Measurements from ENCODE around the gene ADAMTS16. TPM values are rescaled to one million over a fixed set of nuclear protein-coding genes. Genes with fewer than 3 reads are reported as not detected.
"Not testable (repeated sequence)": the region's sequence is repeated elsewhere in the genome, so short reads cannot be mapped to it uniquely, and the experiment has no call there.

Gene ADAMTS16
- total RNA-seq, 1 donor = not detected

DNA sequence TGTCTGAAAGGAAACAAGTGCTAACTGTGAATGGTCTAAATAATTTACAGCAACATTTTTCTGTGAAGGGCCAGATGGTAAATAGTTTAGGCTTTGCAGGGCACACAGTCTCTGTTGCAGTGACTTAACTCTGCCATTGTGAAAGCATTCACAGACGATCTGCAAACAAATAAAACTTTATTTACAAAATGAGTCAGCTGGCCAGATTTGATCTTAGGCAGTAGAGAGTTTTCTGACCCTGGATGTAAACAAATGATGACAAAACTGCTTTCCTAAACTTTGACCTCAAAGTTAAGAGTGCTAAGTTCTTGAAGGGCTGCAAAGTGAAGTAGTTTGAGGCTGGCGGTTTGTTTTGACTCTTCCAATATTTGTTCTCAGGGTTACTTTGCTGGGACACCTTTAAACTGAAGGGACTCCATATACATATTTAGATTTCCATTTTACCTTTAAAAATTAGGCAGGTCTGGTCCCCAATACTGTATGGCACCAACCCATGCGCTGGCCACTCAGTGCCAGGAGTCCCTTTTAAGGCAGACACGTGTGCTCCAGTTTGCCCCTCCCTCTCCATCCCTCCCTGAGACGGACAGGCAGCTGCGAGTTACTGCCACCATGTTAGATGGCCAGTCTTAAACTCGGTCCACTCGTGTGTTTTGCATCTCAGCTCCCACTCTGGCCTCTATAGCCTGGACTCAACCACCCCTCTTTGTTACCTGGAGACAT is 4.0 kb upstream of the ADAMTS16 start:
- H3K4me1 ChIP-seq (ENCODE audit: insufficient read depth, low read length) = no peaks in the 10 kb centered on the region
- H3K4me3 ChIP-seq (ENCODE audit: low read length) = no peak overlapping the region

DNA sequence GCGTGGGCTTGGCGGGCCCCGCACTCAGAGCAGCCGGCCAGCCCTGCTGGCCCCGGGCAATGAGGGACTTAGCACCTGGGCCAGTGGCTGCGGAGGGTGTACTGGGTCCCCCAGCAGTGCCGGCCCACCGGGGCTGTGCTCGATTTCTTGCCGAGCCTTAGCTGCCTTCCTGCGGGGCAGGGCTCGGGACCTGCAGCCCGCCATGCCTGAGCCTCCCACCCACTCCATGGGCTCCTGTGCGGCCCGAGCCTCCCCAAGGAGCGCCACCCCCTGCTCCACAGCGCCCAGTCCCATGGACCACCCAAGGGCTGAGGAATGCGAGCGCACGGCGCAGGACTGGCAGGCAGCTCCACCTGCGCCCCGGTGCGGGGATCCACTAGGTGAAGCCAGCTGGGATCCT is 2.3 kb upstream of the ADAMTS16 start:
- H3K9me3 ChIP-seq (ENCODE audit: low read depth, low read length); H3K4me1 ChIP-seq (ENCODE audit: insufficient read depth, low read length); H3K4me3 ChIP-seq (ENCODE audit: low read length): not testable (repeated sequence)
- peaks cover 20% of the 10 kb centered on the region for H3K27me3 ChIP-seq (ENCODE audit: insufficient read depth, low read length)

More for the DNA sequence above, 4.0 kb upstream of the ADAMTS16 start:
- Histone ChIP-seq H3K9me3 (ENCODE audit: low read depth, low read length) (no peaks in the 10 kb centered on the region), H3K27me3 (ENCODE audit: insufficient read depth, low read length) (peaks cover 12% of the 10 kb centered on the region)

- Histone ChIP-seq H3K9me3 (ENCODE audit: low read depth, low read length) (no peaks in the 10 kb centered on the region), H3K4me1 (ENCODE audit: insufficient read depth, low read length) (no peaks in the 10 kb centered on the region), H3K27me3 (ENCODE audit: insufficient read depth, low read length) (peaks cover 20% of the 10 kb centered on the region)
These were observed 774 bp upstream of the ADAMTS16 start for GRCh38 chr5:5139336-5139776.

DNA sequence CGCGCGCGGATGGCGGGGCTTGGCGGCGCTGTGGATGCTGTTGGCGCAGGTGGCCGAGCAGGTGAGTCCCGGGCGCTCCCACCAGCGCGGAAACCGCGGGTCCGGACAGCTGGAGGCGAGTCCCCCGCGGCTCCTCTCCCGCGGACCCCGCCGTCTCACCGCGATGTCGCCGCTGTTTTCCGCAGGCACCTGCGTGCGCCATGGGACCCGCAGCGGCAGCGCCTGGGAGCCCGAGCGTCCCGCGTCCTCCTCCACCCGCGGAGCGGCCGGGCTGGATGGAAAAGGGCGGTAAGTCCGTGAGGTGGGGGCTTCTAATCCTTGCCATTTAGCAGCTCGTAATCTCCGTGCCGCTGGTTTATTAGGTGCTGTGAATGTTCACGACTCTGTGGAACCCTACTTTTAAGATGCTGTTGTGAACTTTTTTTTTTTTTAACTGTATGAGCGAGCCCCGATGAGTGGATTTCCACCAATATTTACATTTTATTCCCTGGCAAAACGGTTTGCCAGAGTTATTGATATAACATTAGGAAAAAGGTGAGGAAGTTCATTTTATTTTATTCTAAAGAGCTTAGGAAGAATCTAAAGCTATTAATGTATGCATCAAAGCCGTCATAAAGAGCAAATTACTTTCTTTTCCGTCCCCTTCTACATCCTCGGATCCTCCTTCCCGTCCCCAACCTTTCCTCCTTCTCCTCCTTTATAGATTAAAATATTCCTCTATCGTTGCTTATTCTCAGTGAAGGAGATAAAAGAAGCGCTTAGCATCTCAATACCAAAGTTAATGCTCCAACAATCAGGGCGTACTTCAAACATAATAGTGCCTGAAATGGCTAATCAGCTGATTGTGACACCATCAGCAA is 579 bp downstream of the ADAMTS16 start:
- H3K27me3 ChIP-seq (ENCODE audit: insufficient read depth, low read length) = peaks cover 20% of the 10 kb centered on the region
- H3K9me3 ChIP-seq (ENCODE audit: low read depth, low read length) = no peaks in the 10 kb centered on the region
- H3K4me3 ChIP-seq (ENCODE audit: low read length) = no peak overlapping the region
- no peaks in the 10 kb centered on the region for H3K4me1 ChIP-seq (ENCODE audit: insufficient read depth, low read length)

More at GRCh38 chr5:5139336-5139776, 774 bp upstream of the ADAMTS16 start:
- H3K4me3 ChIP-seq (ENCODE audit: low read length) = no peak overlapping the region

DNA sequence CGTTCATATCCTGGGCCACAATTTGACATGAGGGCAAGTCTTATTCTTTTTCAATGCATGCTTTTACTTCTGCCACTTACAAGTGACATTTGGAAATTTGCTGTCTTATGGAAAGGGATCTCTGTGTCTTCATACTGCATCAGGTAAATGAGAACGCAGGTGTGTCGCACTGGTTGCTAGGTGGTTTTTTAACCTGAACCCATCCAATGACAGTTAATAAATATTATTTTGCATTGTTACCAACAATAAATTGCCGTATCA is 1.1 kb downstream of the ADAMTS16 start:
- Histone ChIP-seq H3K9me3 (ENCODE audit: low read depth, low read length) (no peaks in the 10 kb centered on the region), H3K4me3 (ENCODE audit: low read length) (no peak overlapping the region), H3K27me3 (ENCODE audit: insufficient read depth, low read length) (peaks cover 20% of the 10 kb centered on the region), H3K4me1 (ENCODE audit: insufficient read depth, low read length) (no peaks in the 10 kb centered on the region)

GRCh38 chr5:5141625-5142525 is 1.7 kb downstream of the ADAMTS16 start:
- H3K4me3 ChIP-seq (ENCODE audit: low read length) = no peak overlapping the region
- H3K4me1 ChIP-seq (ENCODE audit: insufficient read depth, low read length) = no peaks in the 10 kb centered on the region
- peaks cover 20% of the 10 kb centered on the region for H3K27me3 ChIP-seq (ENCODE audit: insufficient read depth, low read length)
- no peaks in the 10 kb centered on the region for H3K9me3 ChIP-seq (ENCODE audit: low read depth, low read length)

DNA sequence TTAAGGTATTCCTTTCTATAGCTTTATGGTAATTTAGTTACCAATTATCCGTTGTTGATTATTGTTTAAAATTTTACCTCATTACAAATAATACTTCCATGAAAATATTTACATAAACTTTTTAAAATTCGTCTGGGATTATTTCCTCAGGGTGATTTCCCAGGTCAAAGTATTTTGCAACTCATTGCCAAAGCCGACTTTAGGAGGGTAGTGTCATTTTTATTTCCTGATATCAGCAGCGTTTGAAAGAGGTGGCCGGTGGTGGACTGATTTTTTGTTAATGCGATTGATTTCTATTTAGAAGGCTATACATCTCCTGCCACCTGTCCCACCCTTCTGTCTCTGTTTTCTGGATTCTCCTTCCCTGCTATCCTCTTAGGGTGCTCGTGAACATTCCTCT is 4.3 kb downstream of the ADAMTS16 start:
- Histone ChIP-seq H3K9me3 (ENCODE audit: low read depth, low read length) (no peaks in the 10 kb centered on the region), H3K27me3 (ENCODE audit: insufficient read depth, low read length) (peaks cover 17% of the 10 kb centered on the region)

GRCh38 chr5:5145651-5146529 is 5.8 kb downstream of the ADAMTS16 start:
- Histone ChIP-seq H3K4me3 (ENCODE audit: low read length) (no peak overlapping the region), H3K4me1 (ENCODE audit: insufficient read depth, low read length) (no peaks in the 10 kb centered on the region), H3K9me3 (ENCODE audit: low read depth, low read length) (no peaks in the 10 kb centered on the region), H3K27me3 (ENCODE audit: insufficient read depth, low read length) (peaks cover 10% of the 10 kb centered on the region)

More for the DNA sequence above, 4.3 kb downstream of the ADAMTS16 start:
- no peaks in the 10 kb centered on the region for H3K4me1 ChIP-seq (ENCODE audit: insufficient read depth, low read length)
- H3K4me3 ChIP-seq (ENCODE audit: low read length) = no peak overlapping the region

DNA sequence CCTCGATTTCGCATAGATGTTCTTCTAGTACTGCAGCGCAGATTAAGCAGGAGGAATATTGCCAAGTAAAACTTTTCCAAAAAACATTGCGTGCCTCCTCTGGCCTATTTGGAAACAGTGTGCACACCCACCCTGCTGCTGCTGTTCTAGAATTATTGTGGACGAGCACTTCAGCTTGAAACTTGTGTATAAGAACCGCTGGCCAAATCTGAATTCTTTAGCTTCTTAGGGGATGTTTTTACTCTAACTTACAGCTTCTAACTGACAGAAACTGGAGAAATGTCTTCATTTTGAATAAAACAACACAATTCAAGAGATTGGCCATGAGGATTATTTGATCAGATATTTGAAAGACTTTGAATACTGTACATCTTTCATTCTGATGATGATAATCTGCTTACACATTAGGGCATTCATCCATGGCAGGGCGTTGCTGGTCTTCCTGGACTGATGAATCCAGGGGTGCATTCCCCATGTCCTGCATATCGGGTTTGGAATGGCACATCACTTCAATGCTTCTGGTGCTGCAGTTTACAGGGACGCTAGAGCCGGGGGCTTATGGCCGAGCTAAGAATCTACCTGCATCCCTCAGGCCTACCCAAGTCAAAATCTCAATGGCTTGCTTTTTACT is 6.5 kb downstream of the ADAMTS16 start:
- H3K4me1 ChIP-seq (ENCODE audit: insufficient read depth, low read length) = no peaks in the 10 kb centered on the region
- peaks cover 3% of the 10 kb centered on the region for H3K27me3 ChIP-seq (ENCODE audit: insufficient read depth, low read length)
- no peak overlapping the region for H3K4me3 ChIP-seq (ENCODE audit: low read length)
- no peaks in the 10 kb centered on the region for H3K9me3 ChIP-seq (ENCODE audit: low read depth, low read length)

- Histone ChIP-seq H3K4me1 (ENCODE audit: insufficient read depth, low read length) (no peaks in the 10 kb centered on the region), H3K27me3 (ENCODE audit: insufficient read depth, low read length) (no peaks in the 10 kb centered on the region), H3K4me3 (ENCODE audit: low read length) (no peak overlapping the region), H3K9me3 (ENCODE audit: low read depth, low read length) (no peaks in the 10 kb centered on the region)
These were observed 9.0 kb downstream of the ADAMTS16 start for GRCh38 chr5:5149154-5149553.

GRCh38 chr5:5150667-5151066 is 10.5 kb downstream of the ADAMTS16 start:
- Histone ChIP-seq H3K27me3 (ENCODE audit: insufficient read depth, low read length) (no peaks in the 10 kb centered on the region), H3K4me3 (ENCODE audit: low read length) (no peak overlapping the region), H3K9me3 (ENCODE audit: low read depth, low read length) (no peaks in the 10 kb centered on the region), H3K4me1 (ENCODE audit: insufficient read depth, low read length) (no peaks in the 10 kb centered on the region)

GRCh38 chr5:5154733-5155132 is 14.6 kb downstream of the ADAMTS16 start:
- Histone ChIP-seq H3K27me3 (ENCODE audit: insufficient read depth, low read length) (no peaks in the 10 kb centered on the region), H3K9me3 (ENCODE audit: low read depth, low read length) (no peaks in the 10 kb centered on the region), H3K4me1 (ENCODE audit: insufficient read depth, low read length) (no peaks in the 10 kb centered on the region), H3K4me3 (ENCODE audit: low read length) (no peak overlapping the region)

DNA sequence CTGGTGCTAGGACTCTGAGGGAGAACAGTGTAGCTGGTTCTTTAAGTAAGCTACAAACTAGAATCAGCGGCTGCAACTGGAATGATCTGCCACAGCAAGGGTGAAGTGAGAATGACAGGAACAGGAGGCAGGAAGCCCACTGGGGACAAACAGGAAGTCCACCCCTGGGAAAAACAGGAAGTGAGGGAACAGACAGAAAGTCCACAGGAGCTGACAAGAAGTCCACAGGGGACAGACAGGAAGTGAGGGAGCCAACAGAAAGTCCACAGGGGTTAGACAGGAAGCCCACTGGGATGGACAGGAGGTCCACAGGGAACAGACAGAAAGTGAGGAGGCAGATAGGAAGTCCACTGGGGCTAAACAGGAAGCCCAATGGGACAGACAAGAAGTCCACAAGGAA is 15.5 kb downstream of the ADAMTS16 start:
- H3K27me3 ChIP-seq (ENCODE audit: insufficient read depth, low read length) = no peaks in the 10 kb centered on the region
- no peak overlapping the region for H3K4me3 ChIP-seq (ENCODE audit: low read length)
- H3K4me1 ChIP-seq (ENCODE audit: insufficient read depth, low read length) = no peaks in the 10 kb centered on the region

More for the DNA sequence above, 15.5 kb downstream of the ADAMTS16 start:
- no peaks in the 10 kb centered on the region for H3K9me3 ChIP-seq (ENCODE audit: low read depth, low read length)
